Smooth muscle cell (in vitro differentiated cells): ENCODE measurements around the gene GFRA1. TPM values are rescaled to one million over a fixed set of nuclear protein-coding genes. Genes with fewer than 3 reads are reported as not detected.

Experiments
- DNase-seq: peaks from one replicate; lab custom pipeline; 2025; ENCODE audit not compliant: unreplicated experiment; lab: John Stamatoyannopoulos, UW
- H2AFZ ChIP-seq: fragments of 200-600 bp; sonication (generic); 2 replicates; pipeline ENCODE4 v1.6.0; 2016; ENCODE audit warnings: antibody characterized with exemption, low read depth, mild to moderate bottlenecking
- H3F3A ChIP-seq: fragments of 200-600 bp; sonication (generic); 2 replicates; pipeline ENCODE4 v1.6.0; 2017; ENCODE audit warnings: antibody characterized with exemption, low read depth
- H3K27ac ChIP-seq: fragments of 200-600 bp; sonication (generic); 2 replicates; pipeline ENCODE4 v1.5.1; 2016; ENCODE audit warnings: low read depth, mild to moderate bottlenecking
- H3K27me3 ChIP-seq: fragments of 200-600 bp; sonication (generic); 2 replicates; pipeline ENCODE4 v1.6.1; 2016; ENCODE audit warnings: low read depth, mild to moderate bottlenecking
- H3K36me3 ChIP-seq: fragments of 200-600 bp; sonication (generic); 2 replicates; pipeline ENCODE4 v1.5.1; 2016; ENCODE audit warnings: low read depth
- H3K4me1 ChIP-seq: fragments of 200-600 bp; sonication (generic); 2 replicates; pipeline ENCODE4 v1.5.1; 2016; ENCODE audit warnings: low read depth
- H3K4me2 ChIP-seq: fragments of 200-600 bp; sonication (generic); 2 replicates; pipeline ENCODE4 v1.6.0; 2016; ENCODE audit warnings: mild to moderate bottlenecking
- H3K4me3 ChIP-seq: fragments of 200-600 bp; sonication (generic); 2 replicates; pipeline ENCODE4 v1.5.1; 2016; ENCODE audit warnings: mild to moderate bottlenecking
- H3K79me2 ChIP-seq: fragments of 200-600 bp; sonication (generic); 2 replicates; pipeline ENCODE4 v1.6.0; 2016; ENCODE audit warnings: low read depth, mild to moderate bottlenecking
- H3K9ac ChIP-seq: fragments of 200-600 bp; sonication (generic); 2 replicates; pipeline ENCODE4 v1.6.0; 2016; ENCODE audit warnings: low read depth
- H3K9me3 ChIP-seq: fragments of 200-600 bp; sonication (generic); replicated peaks from 2 replicates; pipeline ENCODE4 v1.5.1; 2016; ENCODE audit warnings: low read depth
- H4K20me1 ChIP-seq: fragments of 200-600 bp; sonication (generic); 2 replicates; pipeline ENCODE4 v1.6.0; 2016; ENCODE audit warnings: low read depth
- CTCF ChIP-seq: fragments of 200-600 bp; sonication (generic); IDR thresholded peaks from 2 replicates; pipeline ENCODE4 v1.5.1; 2017; ENCODE audit warnings: borderline replicate concordance, mild to moderate bottlenecking, antibody characterized with exemption; ENCODE audit not compliant: insufficient read depth, poor library complexity, severe bottlenecking
- WGBS: methylation state at CpG from one replicate; pipeline ENCODE4 v1.1.7; 2016; ENCODE audit warnings: low lambda C conversion rate; 5-methylcytosine and 5-hydroxymethylcytosine counted together
- polyA plus RNA-seq: library from polyadenylated mRNA; unstranded; fragments of >200 nt; fragmentation: Nextera tagmentation; extraction: Ambion mirVana; gene quantifications from 2 replicates; pipeline ENCODE4 v1.2.1, GENCODE V29; 2016
- total RNA-seq: library from RNA; depleted of rRNA; stranded (reverse); fragments of >200 nt; gene quantifications from 2 replicates; pipeline ENCODE4 v1.2.3, GENCODE V29; 2014

Gene GFRA1
- total and polyA plus RNA-seq, 2 experiments from 2014 or later = 1.3 to 1.9 TPM

GRCh38 chr10:116164291-116164690, 108.7 kb downstream of the GFRA1 start:
- 76% methylated on average over 5 of the region's 5 CpGs for WGBS
- H3K4me3 ChIP-seq = no peak overlapping the region
- H3K27ac ChIP-seq = no peak overlapping the region
- H3K79me2 ChIP-seq = no peaks in the 10 kb centered on the region
- no peaks in the 10 kb centered on the region for H3K36me3 ChIP-seq
- H3K9ac ChIP-seq = no peak overlapping the region
- no peak overlapping the region for H2AFZ ChIP-seq
- no peaks in the 10 kb centered on the region for H3K27me3 ChIP-seq
- no peaks in the 10 kb centered on the region for H3K9me3 ChIP-seq
- no peaks in the 10 kb centered on the region for H4K20me1 ChIP-seq
- TF ChIP-seq CTCF = no peak
- no peak for DNase-seq
- no peaks in the 10 kb centered on the region for H3K4me1 ChIP-seq
- no peak overlapping the region for H3K4me2 ChIP-seq
- no peaks in the 10 kb centered on the region for H3F3A ChIP-seq

GRCh38 chr10:116163333-116164131, 109.5 kb downstream of the GFRA1 start:
- Histone ChIP-seq H3K4me3 (no peak overlapping the region), H3K9me3 (no peaks in the 10 kb centered on the region), H3K36me3 (no peaks in the 10 kb centered on the region), H4K20me1 (no peaks in the 10 kb centered on the region), H3K27me3 (no peaks in the 10 kb centered on the region), H3K4me1 (no peaks in the 10 kb centered on the region), H3F3A (no peaks in the 10 kb centered on the region), H3K79me2 (no peaks in the 10 kb centered on the region), H3K27ac (no peak overlapping the region), H2AFZ (no peak overlapping the region), H3K4me2 (no peak overlapping the region), H3K9ac (no peak overlapping the region)
- no peak for TF ChIP-seq CTCF
- no peak for DNase-seq
- WGBS = 91% methylated on average over 18 of the region's 18 CpGs

GRCh38 chr10:116162851-116163250, 110.2 kb downstream of the GFRA1 start:
- no peak overlapping the region for H2AFZ ChIP-seq
- H3K4me3 ChIP-seq = no peak overlapping the region
- H3K9me3 ChIP-seq = no peaks in the 10 kb centered on the region
- no peaks in the 10 kb centered on the region for H3K36me3 ChIP-seq
- TF ChIP-seq CTCF = no peak
- H3F3A ChIP-seq = no peaks in the 10 kb centered on the region
- WGBS = 83% methylated on average over 4 of the region's 4 CpGs
- DNase-seq = no peak
- no peaks in the 10 kb centered on the region for H3K27me3 ChIP-seq
- no peak overlapping the region for H3K4me2 ChIP-seq
- H3K79me2 ChIP-seq = no peaks in the 10 kb centered on the region
- no peak overlapping the region for H3K27ac ChIP-seq
- no peak overlapping the region for H3K9ac ChIP-seq
- no peaks in the 10 kb centered on the region for H4K20me1 ChIP-seq
- no peaks in the 10 kb centered on the region for H3K4me1 ChIP-seq

- TF ChIP-seq CTCF = no peak
- no peak overlapping the region for H3K4me2 ChIP-seq
Measured at GRCh38 chr10:116160271-116160670, 112.7 kb downstream of the GFRA1 start.

More at GRCh38 chr10:116160271-116160670, 112.7 kb downstream of the GFRA1 start:
- no peak for DNase-seq
- WGBS = 74% methylated on average over 2 of the region's 2 CpGs
- H3F3A ChIP-seq = no peaks in the 10 kb centered on the region
- no peaks in the 10 kb centered on the region for H3K27me3 ChIP-seq
- H4K20me1 ChIP-seq = no peaks in the 10 kb centered on the region
- no peaks in the 10 kb centered on the region for H3K9me3 ChIP-seq
- H3K36me3 ChIP-seq = no peaks in the 10 kb centered on the region
- no peak overlapping the region for H3K9ac ChIP-seq
- no peak overlapping the region for H3K4me3 ChIP-seq
- no peak overlapping the region for H2AFZ ChIP-seq
- H3K79me2 ChIP-seq = no peaks in the 10 kb centered on the region
- no peaks in the 10 kb centered on the region for H3K4me1 ChIP-seq
- no peak overlapping the region for H3K27ac ChIP-seq
